ENCODE data around the gene SERPINA4.

DNA sequence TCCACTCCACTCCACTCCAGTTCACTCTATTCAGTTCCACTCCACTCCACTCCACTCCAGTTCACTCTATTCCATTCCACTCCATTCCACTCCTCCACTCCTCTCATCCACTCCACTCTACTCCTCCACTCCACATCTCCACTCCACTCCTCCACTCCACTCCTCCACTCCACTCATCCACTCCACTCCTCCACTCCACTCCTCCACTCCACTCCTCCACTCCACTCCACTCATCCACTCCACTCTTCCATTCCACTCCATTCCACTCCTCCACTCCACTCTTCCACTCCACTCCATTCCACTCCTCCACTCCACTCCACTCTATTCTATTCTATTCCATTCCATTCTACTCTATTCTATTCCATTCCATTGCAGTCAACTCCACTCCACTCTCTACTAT is 29.8 kb downstream of the SERPINA4 start:
- TF ChIP-seq ZNF629 (tag by site-specific recombination; IDR thresholded peaks at IDR 0.05) (no peak), TRIM28 (IDR thresholded peaks at IDR 0.05; ENCODE audit: borderline replicate concordance, low read length) (no peak), SP7 (tag by site-specific recombination; IDR thresholded peaks at IDR 0.05) (no peak), ZNF677 (tag by site-specific recombination; IDR thresholded peaks at IDR 0.05) (no peak), SETDB1 (IDR thresholded peaks at IDR 0.05; ENCODE audit: insufficient read length, low read length) (no peak), ZNF623 (tag by site-specific recombination; IDR thresholded peaks at IDR 0.05) (no peak), ZNF146 (tag by site-specific recombination; IDR thresholded peaks at IDR 0.05) (no peak), ZNF585B (tag by site-specific recombination; IDR thresholded peaks at IDR 0.05) (no peak), ZNF274 (IDR thresholded peaks at IDR 0.05; ENCODE audit: low read length) (no peak), ZNF274 (tag by site-specific recombination; IDR thresholded peaks at IDR 0.05; ENCODE audit: borderline replicate concordance) (no peak)
- TF ChIP-seq, protein P1, sequence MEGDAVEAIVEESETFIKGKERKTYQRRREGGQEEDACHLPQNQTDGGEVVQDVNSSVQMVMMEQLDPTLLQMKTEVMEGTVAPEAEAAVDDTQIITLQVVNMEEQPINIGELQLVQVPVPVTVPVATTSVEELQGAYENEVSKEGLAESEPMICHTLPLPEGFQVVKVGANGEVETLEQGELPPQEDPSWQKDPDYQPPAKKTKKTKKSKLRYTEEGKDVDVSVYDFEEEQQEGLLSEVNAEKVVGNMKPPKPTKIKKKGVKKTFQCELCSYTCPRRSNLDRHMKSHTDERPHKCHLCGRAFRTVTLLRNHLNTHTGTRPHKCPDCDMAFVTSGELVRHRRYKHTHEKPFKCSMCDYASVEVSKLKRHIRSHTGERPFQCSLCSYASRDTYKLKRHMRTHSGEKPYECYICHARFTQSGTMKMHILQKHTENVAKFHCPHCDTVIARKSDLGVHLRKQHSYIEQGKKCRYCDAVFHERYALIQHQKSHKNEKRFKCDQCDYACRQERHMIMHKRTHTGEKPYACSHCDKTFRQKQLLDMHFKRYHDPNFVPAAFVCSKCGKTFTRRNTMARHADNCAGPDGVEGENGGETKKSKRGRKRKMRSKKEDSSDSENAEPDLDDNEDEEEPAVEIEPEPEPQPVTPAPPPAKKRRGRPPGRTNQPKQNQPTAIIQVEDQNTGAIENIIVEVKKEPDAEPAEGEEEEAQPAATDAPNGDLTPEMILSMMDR (tag by site-specific recombination; IDR thresholded peaks at IDR 0.05) = no peak
- TF ChIP-seq, protein P2, sequence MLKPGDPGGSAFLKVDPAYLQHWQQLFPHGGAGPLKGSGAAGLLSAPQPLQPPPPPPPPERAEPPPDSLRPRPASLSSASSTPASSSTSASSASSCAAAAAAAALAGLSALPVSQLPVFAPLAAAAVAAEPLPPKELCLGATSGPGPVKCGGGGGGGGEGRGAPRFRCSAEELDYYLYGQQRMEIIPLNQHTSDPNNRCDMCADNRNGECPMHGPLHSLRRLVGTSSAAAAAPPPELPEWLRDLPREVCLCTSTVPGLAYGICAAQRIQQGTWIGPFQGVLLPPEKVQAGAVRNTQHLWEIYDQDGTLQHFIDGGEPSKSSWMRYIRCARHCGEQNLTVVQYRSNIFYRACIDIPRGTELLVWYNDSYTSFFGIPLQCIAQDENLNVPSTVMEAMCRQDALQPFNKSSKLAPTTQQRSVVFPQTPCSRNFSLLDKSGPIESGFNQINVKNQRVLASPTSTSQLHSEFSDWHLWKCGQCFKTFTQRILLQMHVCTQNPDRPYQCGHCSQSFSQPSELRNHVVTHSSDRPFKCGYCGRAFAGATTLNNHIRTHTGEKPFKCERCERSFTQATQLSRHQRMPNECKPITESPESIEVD (tag by site-specific recombination; IDR thresholded peaks at IDR 0.05) = no peak

Data from HEK293 (cell line).